Cardiac muscle cell (in vitro differentiated cells and primary cell): ENCODE measurements around the gene ARMC5. TPM values are rescaled to one million over a fixed set of nuclear protein-coding genes. Genes with fewer than 3 reads are reported as not detected.

ENCODE experiments used
- DNase-seq, 2 donors: peaks; one replicate each; pipeline versions ENCODE4 v3.0.0 to v3.0.0-alpha.2; 2010 to 2017; ENCODE audit warnings: low read depth in 1 of 2, low spot score in 1 of 2
- H3K27ac ChIP-seq: fragments of 200-600 bp; sonication (generic); 2 replicates; pipeline ENCODE4 v1.5.1; 2016
- H3K27me3 ChIP-seq: fragments of 200-600 bp; sonication (generic); 2 replicates; pipeline ENCODE4 v1.6.0; 2016; ENCODE audit warnings: control low read depth
- H3K36me3 ChIP-seq: fragments of 200-600 bp; sonication (generic); 2 replicates; pipeline ENCODE4 v1.5.1; 2016; ENCODE audit warnings: control low read depth
- H3K4me1 ChIP-seq: fragments of 200-600 bp; sonication (generic); 2 replicates; pipeline ENCODE4 v1.8.1; 2017; ENCODE audit warnings: low read depth, mild to moderate bottlenecking, mixed run types
- H3K4me3 ChIP-seq: fragments of 200-600 bp; sonication (generic); 2 replicates; pipeline ENCODE4 v1.5.1; 2016; ENCODE audit warnings: mild to moderate bottlenecking
- H3K9me3 ChIP-seq: fragments of 200-600 bp; sonication (generic); 2 replicates; pipeline ENCODE4 v1.5.1; 2017; ENCODE audit warnings: low read depth, mild to moderate bottlenecking, control low read depth
- polyA plus RNA-seq: library from polyadenylated mRNA; unstranded; fragments of >200 nt; fragmentation: Nextera tagmentation; extraction: Ambion mirVana; gene quantifications from 2 replicates; pipeline ENCODE4 v1.2.1, GENCODE V29; 2016
- total RNA-seq: library from RNA; depleted of rRNA; stranded (reverse); fragments of >200 nt; gene quantifications from 2 replicates; pipeline ENCODE4 v1.2.3, GENCODE V29; 2016
- TF ChIP-seq, protein P1 (sequence below): IDR thresholded peaks from 2 replicates; pipeline ENCODE4 v1.5.1; 2012; ENCODE audit warnings: low read depth, mild to moderate bottlenecking, low read length

ARMC5 gene
- total and polyA plus RNA-seq, 2 experiments from 2014 or later = 21.7 to 26.0 TPM

DNA sequence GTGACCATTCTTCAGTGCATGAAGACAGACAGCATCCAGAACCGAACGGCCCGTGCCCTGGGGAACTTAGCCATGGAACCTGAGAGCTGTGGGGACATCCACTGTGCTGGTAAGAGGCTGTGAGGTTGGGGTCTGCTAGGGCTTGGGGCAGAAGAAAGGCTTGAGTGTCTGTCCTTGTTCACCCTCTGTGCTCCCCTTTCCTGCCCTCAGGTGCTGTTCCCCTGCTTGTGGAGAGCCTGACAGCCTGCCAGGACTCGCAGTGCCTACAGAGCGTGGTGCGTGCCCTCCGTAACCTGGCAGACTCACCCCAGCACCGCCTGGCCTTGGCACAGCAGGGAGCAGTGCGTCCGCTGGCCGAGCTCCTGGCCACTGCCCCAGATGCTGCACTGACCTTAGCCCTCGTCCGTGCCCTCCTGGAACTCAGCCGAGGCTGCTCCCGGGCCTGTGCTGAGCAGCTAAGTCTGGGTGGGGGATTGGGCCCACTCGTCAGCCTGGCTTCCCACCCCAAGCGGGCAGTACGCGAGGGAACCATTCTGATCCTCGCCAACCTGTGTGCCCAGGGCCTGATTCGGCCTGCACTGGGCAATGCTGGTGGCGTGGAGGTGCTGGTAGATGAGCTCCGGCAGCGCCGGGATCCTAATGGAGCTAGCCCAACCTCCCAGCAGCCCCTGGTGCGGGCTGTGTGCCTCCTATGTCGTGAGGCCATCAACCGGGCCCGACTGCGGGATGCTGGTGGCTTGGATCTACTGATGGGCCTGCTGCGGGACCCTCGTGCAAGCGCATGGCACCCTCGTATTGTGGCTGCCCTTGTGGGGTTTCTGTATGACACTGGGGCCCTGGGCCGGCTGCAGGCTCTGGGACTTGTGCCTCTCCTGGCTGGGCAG lies 2.9 kb downstream of the ARMC5 start:
- Histone ChIP-seq H3K27me3 (no peaks in the 10 kb centered on the region), H3K36me3 (peaks cover 9% of the 10 kb centered on the region), H3K4me3 (no peak overlapping the region), H3K9me3 (no peaks in the 10 kb centered on the region), H3K4me1 (peaks cover 7% of the 10 kb centered on the region), H3K27ac (no peak overlapping the region)
- DNase-seq = no peak
- TF ChIP-seq, protein P1, sequence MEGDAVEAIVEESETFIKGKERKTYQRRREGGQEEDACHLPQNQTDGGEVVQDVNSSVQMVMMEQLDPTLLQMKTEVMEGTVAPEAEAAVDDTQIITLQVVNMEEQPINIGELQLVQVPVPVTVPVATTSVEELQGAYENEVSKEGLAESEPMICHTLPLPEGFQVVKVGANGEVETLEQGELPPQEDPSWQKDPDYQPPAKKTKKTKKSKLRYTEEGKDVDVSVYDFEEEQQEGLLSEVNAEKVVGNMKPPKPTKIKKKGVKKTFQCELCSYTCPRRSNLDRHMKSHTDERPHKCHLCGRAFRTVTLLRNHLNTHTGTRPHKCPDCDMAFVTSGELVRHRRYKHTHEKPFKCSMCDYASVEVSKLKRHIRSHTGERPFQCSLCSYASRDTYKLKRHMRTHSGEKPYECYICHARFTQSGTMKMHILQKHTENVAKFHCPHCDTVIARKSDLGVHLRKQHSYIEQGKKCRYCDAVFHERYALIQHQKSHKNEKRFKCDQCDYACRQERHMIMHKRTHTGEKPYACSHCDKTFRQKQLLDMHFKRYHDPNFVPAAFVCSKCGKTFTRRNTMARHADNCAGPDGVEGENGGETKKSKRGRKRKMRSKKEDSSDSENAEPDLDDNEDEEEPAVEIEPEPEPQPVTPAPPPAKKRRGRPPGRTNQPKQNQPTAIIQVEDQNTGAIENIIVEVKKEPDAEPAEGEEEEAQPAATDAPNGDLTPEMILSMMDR = no peak

DNA sequence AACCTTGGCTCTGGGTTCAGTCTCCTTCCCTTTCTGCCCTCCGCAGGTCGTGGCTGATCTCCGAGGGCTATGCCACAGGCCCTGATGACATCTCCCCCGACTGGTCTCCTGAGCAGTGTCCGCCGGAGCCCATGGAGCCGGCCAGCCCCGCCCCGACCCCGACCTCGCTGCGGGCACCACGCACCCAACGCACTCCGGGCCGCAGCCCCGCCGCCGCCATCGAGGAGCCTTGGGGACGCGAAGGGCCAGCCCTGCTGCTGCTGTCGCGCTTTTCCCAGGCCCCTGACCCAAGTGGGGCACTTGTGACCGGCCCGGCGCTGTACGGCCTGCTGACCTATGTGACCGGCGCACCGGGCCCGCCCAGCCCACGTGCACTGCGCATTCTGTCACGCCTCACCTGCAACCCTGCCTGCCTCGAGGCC lies 5.1 kb downstream of the ARMC5 start:
- Histone ChIP-seq H3K9me3 (no peaks in the 10 kb centered on the region), H3K4me3 (no peak overlapping the region), H3K27ac (no peak overlapping the region), H3K27me3 (no peaks in the 10 kb centered on the region), H3K36me3 (peaks cover 9% of the 10 kb centered on the region), H3K4me1 (no peaks in the 10 kb centered on the region)
- TF ChIP-seq, protein P1 = no peak
- DNase-seq = no peak

DNA sequence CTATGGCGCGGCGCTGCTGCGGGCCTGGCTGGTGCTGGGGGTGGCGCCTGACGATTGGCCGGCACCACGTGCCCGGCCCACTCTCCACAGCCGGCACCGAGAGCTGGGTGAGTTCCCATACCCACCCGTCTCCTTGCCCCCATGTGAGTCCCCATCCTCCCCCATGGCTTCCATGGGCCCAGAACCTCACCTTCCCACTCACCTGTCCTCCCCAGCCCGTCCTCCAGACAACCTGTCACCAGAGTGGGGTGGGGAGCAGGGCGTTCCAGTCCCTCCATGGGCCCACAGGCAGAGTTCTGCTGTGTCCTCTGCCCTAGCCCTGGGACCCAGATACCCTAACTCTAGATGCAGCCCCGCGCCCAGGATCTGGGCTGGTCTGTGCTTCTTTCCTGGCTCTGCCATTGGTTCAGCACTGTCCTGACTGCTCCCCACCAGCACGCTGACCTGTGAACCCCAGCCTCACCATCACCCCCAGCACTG lies 5.5 kb downstream of the ARMC5 start:
- TF ChIP-seq, protein P1 = no peak
- no peaks in the 10 kb centered on the region for H3K4me1 ChIP-seq
- no peaks in the 10 kb centered on the region for H3K27me3 ChIP-seq
- H3K4me3 ChIP-seq = no peak overlapping the region
- H3K27ac ChIP-seq = no peak overlapping the region
- peaks cover 9% of the 10 kb centered on the region for H3K36me3 ChIP-seq
- no peaks in the 10 kb centered on the region for H3K9me3 ChIP-seq
- DNase-seq = no peak

DNA sequence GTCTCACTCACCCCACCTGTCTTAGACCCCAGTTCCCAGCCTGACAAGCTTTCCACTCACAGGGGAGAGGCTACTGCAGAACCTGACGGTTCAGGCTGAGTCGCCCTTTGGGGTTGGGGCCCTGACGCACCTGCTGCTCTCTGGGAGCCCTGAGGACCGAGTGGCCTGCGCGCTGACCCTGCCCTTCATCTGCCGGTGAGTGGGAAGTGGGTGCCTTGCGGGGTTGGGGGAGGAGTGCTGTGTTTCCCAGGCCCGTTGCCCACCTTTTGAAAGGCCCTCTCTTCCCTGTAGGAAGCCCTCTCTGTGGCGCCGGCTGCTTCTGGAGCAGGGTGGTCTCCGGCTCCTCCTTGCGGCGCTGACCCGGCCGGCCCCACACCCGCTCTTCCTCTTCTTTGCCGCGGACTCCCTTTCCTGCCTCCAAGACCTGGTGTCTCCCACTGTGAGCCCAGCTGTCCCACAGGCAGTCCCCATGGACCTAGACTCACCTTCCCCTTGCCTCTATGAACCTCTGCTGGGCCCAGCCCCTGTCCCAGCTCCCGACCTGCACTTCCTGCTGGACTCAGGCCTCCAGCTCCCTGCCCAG lies 6.6 kb downstream of the ARMC5 start:
- Histone ChIP-seq H3K27ac (no peak overlapping the region), H3K9me3 (no peaks in the 10 kb centered on the region), H3K4me1 (peaks cover under 1% of the 10 kb centered on the region), H3K36me3 (peaks cover 9% of the 10 kb centered on the region), H3K27me3 (no peaks in the 10 kb centered on the region), H3K4me3 (no peak overlapping the region)
- TF ChIP-seq, protein P1 = no peak
- DNase-seq = no peak

DNA sequence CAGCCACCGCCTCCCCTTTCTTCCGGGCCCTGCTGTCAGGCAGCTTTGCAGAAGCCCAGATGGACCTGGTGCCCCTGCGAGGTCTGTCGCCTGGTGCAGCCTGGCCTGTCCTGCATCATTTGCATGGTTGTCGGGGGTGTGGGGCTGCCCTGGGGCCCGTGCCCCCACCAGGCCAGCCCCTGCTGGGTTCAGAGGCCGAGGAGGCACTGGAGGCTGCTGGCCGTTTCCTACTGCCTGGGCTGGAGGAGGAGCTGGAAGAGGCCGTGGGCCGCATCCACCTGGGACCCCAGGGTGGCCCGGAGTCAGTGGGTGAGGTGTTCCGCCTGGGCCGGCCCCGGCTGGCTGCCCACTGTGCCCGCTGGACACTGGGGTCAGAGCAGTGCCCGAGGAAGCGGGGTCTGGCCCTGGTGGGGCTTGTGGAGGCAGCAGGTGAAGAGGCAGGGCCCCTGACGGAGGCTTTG lies 7.1 kb downstream of the ARMC5 start:
- TF ChIP-seq, protein P1 = no peak
- H3K4me3 ChIP-seq = no peak overlapping the region
- no peaks in the 10 kb centered on the region for H3K27me3 ChIP-seq
- peaks cover 9% of the 10 kb centered on the region for H3K36me3 ChIP-seq
- peaks cover 5% of the 10 kb centered on the region for H3K4me1 ChIP-seq
- H3K27ac ChIP-seq = no peak overlapping the region
- DNase-seq = no peak
- no peaks in the 10 kb centered on the region for H3K9me3 ChIP-seq
